Endothelial cell of hepatic sinusoid (primary cell): ENCODE results near the gene COX7B2.

Experiments used
- in situ Hi-C: cut with HindIII; loops from 2 replicates; pipeline ENCODE4 v1.10.0; 2017; ENCODE audit warnings: low sequenced_read_pairs

Gene COX7B2

DNA sequence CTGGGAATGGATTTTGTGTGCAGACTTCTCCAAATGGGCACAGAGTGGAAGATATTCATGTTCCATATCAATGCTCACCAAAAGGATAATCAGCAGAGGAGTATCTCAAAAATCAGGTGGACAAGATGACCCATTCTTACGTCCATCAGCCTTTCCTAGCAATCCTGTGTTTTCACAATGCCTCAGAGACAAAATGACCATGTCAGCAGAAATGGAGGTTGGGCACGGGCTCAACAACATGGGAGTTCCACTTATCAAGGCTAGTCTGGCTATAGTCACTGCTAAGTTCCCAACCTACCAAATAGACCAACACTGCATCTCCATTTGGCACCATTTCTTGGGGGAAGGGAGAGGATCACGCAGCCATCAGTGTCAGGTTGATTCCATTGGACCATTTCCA is 179.0 kb downstream of the COX7B2 start:
- in situ Hi-C loops = no loop called here

DNA sequence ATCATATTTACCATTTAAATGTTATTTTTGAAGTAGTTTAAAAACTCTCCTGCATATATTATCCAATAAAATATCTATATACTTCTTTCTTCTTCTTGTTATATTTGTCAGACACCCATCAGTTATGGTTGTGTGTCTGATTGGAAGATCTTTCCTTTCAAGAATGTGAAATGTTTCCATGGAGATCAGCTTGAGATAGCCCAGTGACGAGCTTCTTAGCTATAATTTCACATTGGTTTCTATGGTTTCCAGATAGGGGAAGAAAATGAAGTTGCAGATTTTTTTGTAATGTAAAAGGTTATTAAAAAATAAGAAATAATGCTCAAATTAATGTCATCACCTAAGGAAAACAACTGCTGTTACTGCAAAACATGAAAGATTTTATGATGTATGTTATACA is 189.0 kb downstream of the COX7B2 start:
- in situ Hi-C loops = no loop called here

DNA sequence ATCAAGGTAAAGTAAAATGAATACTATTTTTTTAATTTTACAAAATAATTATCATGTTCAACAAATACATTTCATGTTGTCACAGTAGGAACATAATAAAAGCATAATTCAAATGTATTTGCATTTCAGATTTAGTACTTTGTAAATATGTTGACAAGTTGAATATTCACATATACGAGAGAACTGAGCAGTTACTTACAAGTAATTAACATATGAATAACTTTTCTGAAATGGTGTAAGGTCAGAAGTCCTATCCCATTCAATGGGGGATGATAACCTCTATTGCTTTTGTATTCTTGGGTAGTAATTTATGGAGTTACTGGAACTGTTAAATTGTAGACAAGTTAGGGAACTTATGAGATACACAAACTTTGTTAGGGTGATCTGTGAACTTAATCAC is 191.1 kb downstream of the COX7B2 start:
- in situ Hi-C loops = no loop called here

DNA sequence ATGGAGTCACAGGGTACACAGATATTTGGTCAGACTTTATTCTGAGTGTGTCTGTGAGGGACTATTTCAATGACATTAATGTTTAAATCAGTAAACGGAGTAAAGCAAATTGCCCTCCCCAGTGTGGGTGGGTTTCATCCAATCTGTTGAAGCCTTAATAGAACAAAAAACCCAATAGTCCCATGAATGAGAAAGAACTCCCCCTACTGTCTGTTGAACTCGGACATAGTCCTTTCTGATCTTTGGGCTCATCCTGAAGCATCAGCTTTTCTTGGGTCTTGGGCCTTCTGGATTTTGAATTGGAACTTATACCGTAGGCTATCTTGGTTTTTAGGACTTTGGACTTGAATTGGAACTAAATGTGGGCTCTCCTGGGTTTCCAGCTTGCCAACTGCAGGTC is 193.6 kb downstream of the COX7B2 start:
- in situ Hi-C loops = no loop called here

- in situ Hi-C loops = no loop called here
Measured at GRCh38 chr4:46698891-46699290, 210.2 kb downstream of the COX7B2 start.
